Tibial artery (tissue), 4 donors: Measurements from ENCODE around the gene PLPP3.

Source experiments
- DNase-seq, 2 donors: peaks; one replicate each; pipeline ENCODE4 v3.0.0-alpha.2; 2019
- H3K27ac ChIP-seq, 2 donors: fragments of 200-600 bp; sonication (generic) in 1 of 2; 1 replicate in 1 of 2; 2 replicates in 1 of 2; pipeline ENCODE4 v1.5.1; 2018 to 2019; ENCODE audit warnings: mild to moderate bottlenecking in 1 of 2
- H3K27me3 ChIP-seq, 2 donors: fragments of 200-600 bp; sonication (generic) in 1 of 2; one replicate each; pipeline versions ENCODE4 v1.5.1 to v1.6.0; 2016 to 2019
- H3K36me3 ChIP-seq, 3 donors: fragments of 200-600 bp; sonication (generic) in 2 of 3; one replicate each; pipeline ENCODE4 v1.5.1; 2016 to 2019; ENCODE audit warnings: mild to moderate bottlenecking in 2 of 3
- H3K4me1 ChIP-seq, 4 donors: fragments of 200-600 bp; sonication (generic) in 2 of 4; 1 replicate in 3 of 4; 2 replicates in 1 of 4; pipeline ENCODE4 v1.5.1; 2016 to 2019
- H3K4me3 ChIP-seq, 2 donors: fragments of 200-600 bp; sonication (generic) in 1 of 2; 1 replicate in 1 of 2; 2 replicates in 1 of 2; pipeline ENCODE4 v1.5.1; 2018 to 2019; ENCODE audit warnings: mild to moderate bottlenecking in 2 of 2
- H3K9me3 ChIP-seq, 3 donors: fragments of 200-600 bp; sonication (generic) in 1 of 3; one replicate each; pipeline ENCODE4 v1.5.1; 2016 to 2019
- CTCF ChIP-seq, 2 experiments: fragments of 200-600 bp in 1 of 2; fragments of 450-650 bp in 1 of 2; IDR thresholded peaks; one replicate each; pipeline ENCODE4 v1.5.1; 2017 to 2019; ENCODE audit warnings: antibody characterized with exemption in 2 of 2, mild to moderate bottlenecking in 1 of 2, moderate library complexity in 1 of 2
- intact Hi-C: fragments of 100-400 bp; cut with DNase I; formaldehyde crosslinking; loops from one replicate; pipeline ENCODE4 v1.15.0; 2023; ENCODE audit warnings: low total_unique reads

The PLPP3 gene

GRCh38 chr1:56534130-56534651, 45.2 kb downstream of the PLPP3 start:
- peaks cover 0 to 66% (median 5%) of the 10 kb centered on the region in 4 donors for H3K4me1 ChIP-seq
- intact Hi-C loops = no loop called here
- H3K9me3 ChIP-seq = no peaks in the 10 kb centered on the region
- no peak for TF ChIP-seq CTCF (IDR thresholded peaks at IDR 0.05)
- no peak for DNase-seq
- H3K36me3 ChIP-seq = peaks cover 31 to 51% (median 39%) of the 10 kb centered on the region in 3 donors
- no peaks in the 10 kb centered on the region for H3K27me3 ChIP-seq
- H3K27ac ChIP-seq = no peak overlapping the region
- no peak overlapping the region for H3K4me3 ChIP-seq

- intact Hi-C loops = no loop called here
- no peak overlapping the region for H3K4me3 ChIP-seq
- no peak overlapping the region for H3K27ac ChIP-seq
- no peak for TF ChIP-seq CTCF (IDR thresholded peaks at IDR 0.05)
- no peak for DNase-seq
- peaks cover 0 to 66% (median 9%) of the 10 kb centered on the region in 4 donors for H3K4me1 ChIP-seq
- no peaks in the 10 kb centered on the region for H3K27me3 ChIP-seq
- H3K36me3 ChIP-seq = peaks cover 31 to 51% (median 39%) of the 10 kb centered on the region in 3 donors
- H3K9me3 ChIP-seq = no peaks in the 10 kb centered on the region
These were observed 45.7 kb downstream of the PLPP3 start for GRCh38 chr1:56533621-56534020.

- no peak overlapping the region for H3K27ac ChIP-seq
- TF ChIP-seq CTCF (IDR thresholded peaks at IDR 0.05) = no peak
These were observed 46.2 kb downstream of the PLPP3 start for GRCh38 chr1:56533197-56533596.

GRCh38 chr1:56532350-56532683, 47.0 kb downstream of the PLPP3 start:
- Histone ChIP-seq H3K4me3 (no peak overlapping the region), H3K9me3 (no peaks in the 10 kb centered on the region), H3K27ac (no peak overlapping the region), H3K27me3 (no peaks in the 10 kb centered on the region), H3K4me1 (peaks cover 0 to 67% (median 22%) of the 10 kb centered on the region in 4 donors), H3K36me3 (peaks cover 31 to 51% (median 39%) of the 10 kb centered on the region in 3 donors)
- no peak for TF ChIP-seq CTCF (IDR thresholded peaks at IDR 0.05)
- intact Hi-C loops = no loop called here
- no peak for DNase-seq

More at GRCh38 chr1:56533197-56533596, 46.2 kb downstream of the PLPP3 start:
- Histone ChIP-seq H3K27me3 (no peaks in the 10 kb centered on the region), H3K36me3 (peaks cover 31 to 51% (median 39%) of the 10 kb centered on the region in 3 donors), H3K9me3 (no peaks in the 10 kb centered on the region), H3K4me1 (peaks cover 0 to 66% (median 13%) of the 10 kb centered on the region in 4 donors), H3K4me3 (no peak overlapping the region)
- intact Hi-C loops = no loop called here
- no peak for DNase-seq

GRCh38 chr1:56531624-56532349, 47.6 kb downstream of the PLPP3 start:
- no peak overlapping the region for H3K4me3 ChIP-seq
- no peak for DNase-seq
- H3K27me3 ChIP-seq = no peaks in the 10 kb centered on the region
- peaks cover 30 to 51% (median 37%) of the 10 kb centered on the region in 3 donors for H3K36me3 ChIP-seq
- TF ChIP-seq CTCF (IDR thresholded peaks at IDR 0.05) = no peak
- no peak overlapping the region for H3K27ac ChIP-seq
- H3K4me1 ChIP-seq = peaks cover 0 to 67% (median 25%) of the 10 kb centered on the region in 4 donors
- intact Hi-C loops = no loop called here
- H3K9me3 ChIP-seq = no peaks in the 10 kb centered on the region
